Ascending aorta (tissue), 2 donors: ENCODE measurements around the gene LENG9. TPM values are rescaled to one million over a fixed set of nuclear protein-coding genes. Genes with fewer than 3 reads are reported as not detected.

Source experiments
- DNase-seq, 2 donors: peaks; one replicate each; pipeline ENCODE4 v3.0.0-alpha.2; 2019; ENCODE audit warnings: low spot score in 2 of 2
- H3K27ac ChIP-seq, 2 donors: fragments of 200-600 bp; sonication (generic); one replicate each; pipeline ENCODE4 v1.5.1; 2016 to 2017; ENCODE audit warnings: mild to moderate bottlenecking in 1 of 2
- H3K27me3 ChIP-seq: fragments of 200-600 bp; sonication (generic); one replicate; pipeline ENCODE4 v1.5.1; 2017
- H3K36me3 ChIP-seq, 2 donors: fragments of 200-600 bp; sonication (generic); one replicate each; pipeline ENCODE4 v1.5.1; 2016
- H3K4me1 ChIP-seq, 2 donors: fragments of 200-600 bp; sonication (generic); one replicate each; pipeline ENCODE4 v1.5.1; 2016 to 2017; ENCODE audit warnings: mild to moderate bottlenecking in 1 of 2
- H3K4me3 ChIP-seq, 2 donors: fragments of 200-600 bp; sonication (generic); one replicate each; pipeline ENCODE4 v1.5.1; 2016 to 2017; ENCODE audit warnings: mild to moderate bottlenecking in 1 of 2
- H3K9me3 ChIP-seq, 2 donors: fragments of 200-600 bp; sonication (generic); one replicate each; pipeline ENCODE4 v1.5.1; 2016
- intact Hi-C: fragments of 100-400 bp; cut with DNase I; formaldehyde crosslinking; loops from one replicate; pipeline ENCODE4 v1.15.1; 2023
- total RNA-seq: library from RNA; depleted of rRNA; stranded (reverse); fragments of >200 nt; gene quantifications from one replicate; pipeline ENCODE4 v1.1.0, GENCODE V29; 2016
- TF ChIP-seq, protein P1 (sequence below), 3 experiments: fragments of 200-600 bp in 2 of 3; fragments of 450-650 bp in 1 of 3; sonication (generic) in 2 of 3; IDR thresholded peaks; one replicate each; pipeline ENCODE4 v1.5.1; 2016 to 2019; ENCODE audit warnings: antibody characterized with exemption in 3 of 3, mild to moderate bottlenecking in 1 of 3, moderate library complexity in 1 of 3

LENG9 gene
- total RNA-seq, 1 donor from 2014 or later, result 10.1 TPM

GRCh38 chr19:54431255-54431838 lies 32.2 kb downstream of the LENG9 start:
- Histone ChIP-seq H3K4me1 (peaks cover 0 to 3% of the 10 kb centered on the region in 2 donors), H3K9me3 (no peaks in the 10 kb centered on the region), H3K36me3 (no peaks in the 10 kb centered on the region), H3K4me3 (no peak overlapping the region), H3K27ac (no peak overlapping the region), H3K27me3 (peaks cover 7% of the 10 kb centered on the region)
- DNase-seq, result no peak
- intact Hi-C loops, result no loop called here
- TF ChIP-seq, protein P1, sequence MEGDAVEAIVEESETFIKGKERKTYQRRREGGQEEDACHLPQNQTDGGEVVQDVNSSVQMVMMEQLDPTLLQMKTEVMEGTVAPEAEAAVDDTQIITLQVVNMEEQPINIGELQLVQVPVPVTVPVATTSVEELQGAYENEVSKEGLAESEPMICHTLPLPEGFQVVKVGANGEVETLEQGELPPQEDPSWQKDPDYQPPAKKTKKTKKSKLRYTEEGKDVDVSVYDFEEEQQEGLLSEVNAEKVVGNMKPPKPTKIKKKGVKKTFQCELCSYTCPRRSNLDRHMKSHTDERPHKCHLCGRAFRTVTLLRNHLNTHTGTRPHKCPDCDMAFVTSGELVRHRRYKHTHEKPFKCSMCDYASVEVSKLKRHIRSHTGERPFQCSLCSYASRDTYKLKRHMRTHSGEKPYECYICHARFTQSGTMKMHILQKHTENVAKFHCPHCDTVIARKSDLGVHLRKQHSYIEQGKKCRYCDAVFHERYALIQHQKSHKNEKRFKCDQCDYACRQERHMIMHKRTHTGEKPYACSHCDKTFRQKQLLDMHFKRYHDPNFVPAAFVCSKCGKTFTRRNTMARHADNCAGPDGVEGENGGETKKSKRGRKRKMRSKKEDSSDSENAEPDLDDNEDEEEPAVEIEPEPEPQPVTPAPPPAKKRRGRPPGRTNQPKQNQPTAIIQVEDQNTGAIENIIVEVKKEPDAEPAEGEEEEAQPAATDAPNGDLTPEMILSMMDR (IDR thresholded peaks at IDR 0.05), result no peak

DNA sequence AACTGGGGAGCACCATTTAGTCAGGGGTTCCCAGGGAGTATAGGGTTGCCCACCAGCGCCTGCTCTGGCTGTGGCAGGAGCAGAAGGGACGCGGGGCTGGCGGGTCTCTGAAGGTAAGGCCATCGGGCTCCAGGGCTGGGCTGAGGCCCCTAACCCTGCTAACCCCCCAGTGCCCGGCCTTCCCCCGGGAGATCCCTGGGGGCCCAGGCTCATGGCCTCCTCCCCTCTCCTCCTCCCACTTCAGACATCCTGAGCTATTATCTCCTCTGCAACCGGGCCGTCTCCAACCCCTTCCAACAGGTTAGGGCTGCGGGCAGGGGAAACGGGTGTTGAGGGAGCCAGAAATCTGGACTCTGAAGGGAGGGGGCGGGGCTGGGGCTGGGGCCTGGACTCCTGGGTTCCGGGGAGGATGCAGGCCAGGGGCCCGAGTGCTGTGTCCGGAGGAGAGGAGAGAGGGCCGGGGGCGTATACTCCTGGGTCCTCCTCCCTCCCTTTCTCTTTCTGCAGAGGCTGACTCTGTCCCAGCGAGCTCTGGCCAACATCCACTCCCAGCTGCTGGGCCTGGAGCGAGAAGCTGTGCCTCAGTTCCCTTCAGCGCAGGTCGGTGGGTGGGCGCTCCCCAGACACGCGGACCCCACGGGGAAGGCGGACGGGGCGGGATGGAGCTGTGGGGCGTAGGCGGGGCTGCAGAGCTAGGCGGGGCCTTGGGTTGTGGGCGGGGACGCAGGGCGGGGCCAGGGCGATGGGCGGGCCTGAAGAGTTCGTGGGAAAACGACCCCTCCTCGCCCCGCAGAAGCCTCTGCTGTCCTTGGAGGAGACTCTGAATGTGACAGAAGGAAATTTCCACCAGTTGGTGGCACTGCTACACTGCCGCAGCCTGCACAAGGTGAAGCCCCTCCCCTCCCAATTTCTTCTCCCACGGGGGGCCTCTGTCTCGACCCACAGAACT lies 33.0 kb downstream of the LENG9 start:
- DNase-seq, result no peak
- intact Hi-C loops, result no loop called here
- TF ChIP-seq, protein P1 (IDR thresholded peaks at IDR 0.05), result peak in 1 of 3 experiments; percentile 22
- Histone ChIP-seq H3K36me3 (no peaks in the 10 kb centered on the region), H3K4me3 (peak overlapping the region in 1 of 2 donors; percentile 39), H3K27me3 (peaks cover 7% of the 10 kb centered on the region), H3K27ac (no peak overlapping the region), H3K4me1 (peaks cover 0 to 3% of the 10 kb centered on the region in 2 donors), H3K9me3 (no peaks in the 10 kb centered on the region)

- Histone ChIP-seq H3K27me3 (peaks cover 7% of the 10 kb centered on the region), H3K4me1 (peaks cover 0 to 3% of the 10 kb centered on the region in 2 donors), H3K4me3 (no peak overlapping the region), H3K36me3 (no peaks in the 10 kb centered on the region), H3K27ac (no peak overlapping the region), H3K9me3 (no peaks in the 10 kb centered on the region)
- TF ChIP-seq, protein P1 (IDR thresholded peaks at IDR 0.05), result no peak
- intact Hi-C loops, result no loop called here
- no peak for DNase-seq
Observed at GRCh38 chr19:54429545-54430227, 33.9 kb downstream of the LENG9 start.

DNA sequence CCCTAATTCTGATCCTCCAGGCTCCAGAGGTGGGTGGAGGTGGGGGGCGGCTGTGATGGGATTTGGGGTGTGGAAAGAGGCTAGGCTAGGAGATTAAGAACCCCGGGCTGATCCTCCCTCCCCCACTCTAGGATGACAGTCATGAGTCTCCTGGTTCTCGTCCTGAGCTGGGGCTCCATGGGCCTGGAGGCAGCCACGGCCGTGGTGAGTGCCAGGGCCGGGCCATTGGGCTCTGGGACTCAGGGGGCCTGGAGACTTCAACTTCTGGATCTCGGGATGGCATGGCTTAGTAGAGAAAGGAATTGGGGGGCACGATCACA lies 34.4 kb downstream of the LENG9 start:
- intact Hi-C loops, result no loop called here
- H3K4me3 ChIP-seq, result no peak overlapping the region
- no peak overlapping the region for H3K27ac ChIP-seq
- no peaks in the 10 kb centered on the region for H3K9me3 ChIP-seq
- no peak for DNase-seq
- TF ChIP-seq, protein P1 (IDR thresholded peaks at IDR 0.05), result no peak
- H3K36me3 ChIP-seq, result no peaks in the 10 kb centered on the region
- peaks cover 0 to 3% of the 10 kb centered on the region in 2 donors for H3K4me1 ChIP-seq
- H3K27me3 ChIP-seq, result peaks cover 7% of the 10 kb centered on the region

DNA sequence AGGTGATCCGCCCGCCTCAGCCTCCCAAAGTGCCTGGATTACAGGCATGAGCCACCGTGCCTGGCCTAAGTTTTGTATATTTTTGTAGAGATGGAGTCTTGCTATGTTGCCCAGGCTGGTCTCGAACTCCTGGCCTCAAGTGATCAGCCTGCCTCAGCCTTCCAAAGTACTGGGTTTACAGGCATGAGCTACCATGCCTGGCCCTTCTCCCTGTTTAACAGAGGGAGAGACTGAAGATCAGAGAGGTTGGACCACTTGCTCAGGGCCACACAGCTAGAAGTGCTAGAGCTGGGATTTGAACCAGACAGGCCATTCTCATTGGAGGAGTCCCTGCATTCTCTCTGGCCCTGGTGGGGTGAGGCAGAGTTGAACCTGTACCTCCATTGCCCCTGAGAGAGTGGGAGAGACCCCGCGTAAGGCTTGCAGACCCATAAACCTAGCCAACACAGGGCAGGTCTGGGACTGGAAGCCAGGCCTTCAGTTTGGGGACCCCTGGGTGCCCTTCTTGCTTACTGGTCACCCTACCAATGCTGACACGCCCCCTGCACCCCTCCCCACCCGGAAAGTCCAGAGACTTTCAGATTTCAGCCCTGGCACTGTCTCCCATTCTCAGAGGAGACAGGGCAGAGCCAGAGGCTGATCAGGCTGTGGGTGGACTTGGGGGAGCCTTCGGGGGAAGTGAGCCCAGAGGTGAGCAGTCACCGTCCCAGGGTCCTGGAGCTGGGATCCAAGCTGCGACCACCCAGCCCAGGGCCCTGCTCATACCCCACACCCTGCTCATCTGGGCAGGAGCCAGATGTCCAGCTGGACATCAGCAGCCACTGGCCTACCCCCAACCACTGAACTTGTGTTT lies 35.0 kb downstream of the LENG9 start:
- peaks cover 7% of the 10 kb centered on the region for H3K27me3 ChIP-seq
- H3K27ac ChIP-seq, result no peak overlapping the region
- TF ChIP-seq, protein P1 (IDR thresholded peaks at IDR 0.05), result no peak
- intact Hi-C loops, result no loop called here
- no peaks in the 10 kb centered on the region for H3K36me3 ChIP-seq
- H3K4me1 ChIP-seq, result peaks cover 0 to 3% of the 10 kb centered on the region in 2 donors
- DNase-seq, result no peak
- H3K9me3 ChIP-seq, result no peaks in the 10 kb centered on the region
- H3K4me3 ChIP-seq, result no peak overlapping the region
